Right renal pelvis (tissue), 4 donors: ENCODE data around the gene DEPP1. TPM values are rescaled to one million over a fixed set of nuclear protein-coding genes. Genes with fewer than 3 reads are reported as not detected.

Experiments
- DNase-seq, 4 donors: peaks; one replicate each; pipeline ENCODE4 v3.0.0-alpha.2; 2013; ENCODE audit warnings: low read depth in 4 of 4, low spot score in 3 of 4, missing footprints in 1 of 4
- polyA plus RNA-seq, 4 donors: library from polyadenylated mRNA; unstranded; fragments of 120-200 nt; gene quantifications; one replicate each; pipeline ENCODE4 v1.2.1, GENCODE V29; 2013; ENCODE audit not compliant: insufficient read length in 4 of 4

DEPP1 gene
- polyA plus RNA-seq, 4 donors: 6.8 to 10.3 (median 8.3) TPM

- no peak for DNase-seq
Observed at GRCh38 chr10:44936314-44936975, 42.2 kb downstream of the DEPP1 start.

GRCh38 chr10:44935966-44936295, 42.7 kb downstream of the DEPP1 start:
- no peak for DNase-seq

- no peak for DNase-seq
Observed at GRCh38 chr10:44935201-44935965, 43.2 kb downstream of the DEPP1 start.

- no peak for DNase-seq
Observed at GRCh38 chr10:44934416-44935200, 44.0 kb downstream of the DEPP1 start.

- no peak for DNase-seq
Observed at GRCh38 chr10:44933451-44934321, 44.9 kb downstream of the DEPP1 start.

DNA sequence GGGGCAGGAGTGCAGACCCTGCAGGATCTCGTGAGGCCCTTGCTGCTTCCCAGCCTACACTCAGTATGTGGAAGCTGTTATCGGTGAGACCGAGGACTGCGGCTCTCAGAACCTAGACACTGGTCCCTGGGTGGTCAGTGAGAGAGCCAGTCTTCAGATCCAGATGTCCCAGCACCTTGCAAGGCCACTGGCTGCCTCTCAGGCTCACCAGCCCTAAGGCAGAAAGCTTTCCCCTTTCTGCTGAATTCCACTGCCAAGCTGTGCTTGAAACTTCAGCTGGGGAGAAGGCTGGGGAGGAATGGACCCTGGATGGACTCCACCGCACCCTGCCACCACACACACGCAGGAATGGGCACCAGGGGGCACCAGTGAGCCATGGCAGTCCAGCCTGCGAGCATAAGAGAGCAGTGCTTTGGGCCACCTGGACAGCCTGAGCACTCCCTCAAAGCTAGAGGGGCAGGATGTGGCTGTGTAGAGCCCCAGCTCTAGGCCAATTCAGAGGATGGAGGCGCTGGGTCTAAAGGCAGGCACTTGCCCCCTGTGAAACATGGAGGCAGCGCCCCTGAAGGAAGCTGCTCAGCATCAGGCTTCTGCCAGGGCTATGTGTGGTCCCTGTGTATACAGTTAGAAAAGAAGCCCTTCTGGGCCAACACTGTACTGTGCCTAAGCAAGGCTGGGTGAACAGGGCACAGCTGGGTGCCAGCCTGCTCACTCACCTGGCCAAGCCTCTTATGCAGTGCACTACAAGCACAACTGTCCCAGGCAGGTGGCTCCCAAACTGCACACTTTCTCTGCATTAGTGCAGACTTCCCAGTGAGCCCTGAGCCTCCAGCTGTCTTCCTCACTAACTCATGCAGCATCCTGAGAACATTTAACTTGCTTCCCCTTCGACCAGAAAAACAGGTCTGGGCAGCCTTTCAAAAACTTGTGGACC, 45.8 kb downstream of the DEPP1 start:
- DNase-seq: peak in 2 of 4 donors; percentile 66 to 76

- DNase-seq: no peak
Observed at GRCh38 chr10:44931621-44932516, 46.7 kb downstream of the DEPP1 start.

DNA sequence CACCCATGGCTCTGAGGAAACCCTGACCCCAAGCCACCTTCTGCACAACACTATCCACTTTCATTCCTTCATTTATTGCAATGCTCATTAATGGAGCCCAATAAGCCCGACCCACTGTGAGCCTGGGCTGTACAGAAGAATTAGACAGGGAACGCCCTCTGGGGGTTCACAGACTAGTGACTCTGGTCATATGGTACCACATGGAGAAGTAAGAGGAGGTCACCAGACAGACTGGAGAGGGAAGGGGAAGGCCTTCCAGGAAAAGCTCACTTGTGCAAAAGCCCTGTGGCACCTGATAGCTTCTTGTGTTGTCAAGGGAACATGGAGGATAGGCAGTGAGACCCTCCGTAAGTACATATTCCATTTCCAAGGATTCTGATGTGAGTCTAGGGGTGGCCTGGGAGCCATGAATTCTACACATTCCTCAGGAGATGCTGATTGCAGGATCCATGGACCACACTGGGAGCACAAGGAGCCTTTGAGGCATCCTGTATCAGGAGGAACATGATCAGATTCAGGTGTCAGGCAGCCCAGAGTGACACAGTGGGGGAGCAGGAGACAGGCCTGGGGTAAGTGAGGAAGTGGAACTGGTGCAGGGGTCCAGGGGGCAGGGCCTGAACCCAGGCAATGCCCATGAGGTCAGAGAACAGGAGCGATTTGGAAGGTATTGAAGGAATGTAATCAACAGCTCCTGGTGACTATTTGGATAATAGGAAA, 47.5 kb downstream of the DEPP1 start:
- no peak for DNase-seq

GRCh38 chr10:44929356-44930255, 49.0 kb downstream of the DEPP1 start:
- DNase-seq: no peak

DNA sequence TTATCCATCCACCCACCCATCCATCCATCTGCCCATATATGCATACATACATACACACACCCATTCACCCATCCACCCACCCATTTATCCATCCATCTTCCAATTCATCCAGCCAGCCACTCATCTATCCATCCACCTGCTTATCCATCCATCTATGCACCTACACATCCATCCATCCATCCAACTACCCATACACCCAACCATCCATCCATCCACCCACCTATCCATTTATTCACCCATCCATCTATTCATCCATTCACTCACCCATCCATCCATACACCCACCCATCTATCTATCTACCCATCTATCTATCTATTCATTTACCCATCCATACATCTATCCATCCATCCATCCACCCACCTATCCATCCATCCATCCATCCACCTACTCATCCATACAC, 50.1 kb downstream of the DEPP1 start:
- DNase-seq: no peak

DNA sequence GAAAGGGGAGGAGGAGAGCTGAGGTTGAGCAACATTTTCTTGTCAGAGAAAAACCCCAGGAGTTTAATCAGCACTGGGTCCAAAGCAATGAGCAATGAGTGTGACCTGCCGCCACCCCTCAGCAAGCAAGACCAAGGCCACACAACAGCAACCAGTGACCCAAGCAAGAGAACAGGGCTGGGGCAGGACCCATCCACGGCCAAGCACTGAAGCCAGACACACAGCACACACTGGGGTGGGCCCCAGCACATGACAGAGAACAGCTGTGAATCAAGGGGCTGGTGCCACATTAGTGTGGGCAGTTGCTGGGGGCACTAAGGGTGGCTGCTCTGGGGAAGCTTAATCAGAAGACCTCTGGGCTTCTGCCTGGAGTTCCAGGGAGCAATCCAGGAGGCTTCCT, 51.3 kb downstream of the DEPP1 start:
- DNase-seq: no peak

DNA sequence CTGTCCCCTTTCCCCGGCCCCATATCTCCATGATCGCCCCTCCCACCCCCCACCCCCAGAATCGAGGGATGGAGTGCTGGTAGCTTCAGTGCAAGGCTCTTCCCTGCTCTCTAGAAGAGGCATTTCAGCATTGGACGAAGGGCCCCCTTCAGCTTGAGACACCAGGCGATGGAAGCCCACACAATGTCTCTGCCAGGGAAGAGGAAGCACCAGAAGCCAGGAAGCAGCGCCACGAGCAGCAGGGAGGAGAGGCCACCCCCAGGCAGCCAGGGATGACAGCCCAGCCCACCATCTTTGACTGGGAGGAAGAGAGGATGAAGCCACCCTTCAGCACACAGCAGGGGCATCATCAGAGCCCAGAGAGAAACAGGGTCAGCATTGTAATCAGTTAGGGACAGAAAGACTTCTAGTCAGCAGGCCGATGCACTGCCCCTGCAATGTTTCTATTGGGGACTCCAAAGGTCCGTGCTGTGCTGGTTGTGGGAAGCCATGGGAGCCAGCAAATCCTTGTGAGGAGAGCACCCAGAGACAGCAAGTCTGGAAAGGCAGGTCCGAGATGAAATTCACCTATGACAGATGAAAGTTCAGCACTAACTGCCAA, 51.8 kb downstream of the DEPP1 start:
- no peak for DNase-seq
